ENCODE results near the gene COL24A1. TPM values are rescaled to one million over a fixed set of nuclear protein-coding genes. Genes with fewer than 3 reads are reported as not detected.

COL24A1 gene
- total and polyA plus RNA-seq, 2 of the 8 experiments (the other 6 are each of a cell fraction or from before 2014, with no cell fraction given): 0.23 to 1.1 TPM

GRCh38 chr1:85940656-85941306, 215.8 kb downstream of the COL24A1 start:
- H3K23ac ChIP-seq (ENCODE audit: insufficient read length): no peak overlapping the region
- no peak overlapping the region for H3K18ac ChIP-seq (ENCODE audit: extremely low read depth, low read length)
- no peak overlapping the region for H3K4ac ChIP-seq (replicated peaks; ENCODE audit: insufficient read length, low read depth, low read length)
- H2BK20ac ChIP-seq (ENCODE audit: low read length): no peak overlapping the region
- H2AFZ ChIP-seq (ENCODE audit: low read length): no peak overlapping the region
- H3K4me2 ChIP-seq (ENCODE audit: insufficient read depth in 1 of 2, low read depth in 2 of 2, low read length in 2 of 2): no peak overlapping the region
- no peaks in the 10 kb centered on the region for H3K4me1 ChIP-seq (replicated peaks in 1 of 4; ENCODE audit: control insufficient read depth in 3 of 4, insufficient read depth in 4 of 4, low read length in 3 of 4)
- H2BK120ac ChIP-seq (replicated peaks; ENCODE audit: low read depth, low read length): no peak overlapping the region
- DNase-seq (ENCODE audit: low read depth in 1 of 2, low spot score in 2 of 2) (no peak), FAIRE-seq (no peak)
- no peak overlapping the region for H3K56ac ChIP-seq (replicated peaks; ENCODE audit: insufficient read length, low read depth, low read length)
- no peak overlapping the region for H3K9ac ChIP-seq (replicated peaks in 1 of 4; ENCODE audit: extremely low read depth in 1 of 4, low read depth in 3 of 4, low read length in 3 of 4)
- CTCF ChIA-PET (ENCODE audit: partially characterized antibody): interaction anchor here (1.1 kb wide), 1 partner anchor 47 kb away, joined by 5 read pairs; no protein-coding TSS in a partner anchor
- no peak overlapping the region for H2BK15ac ChIP-seq (ENCODE audit: low read length)
- H4K8ac ChIP-seq (ENCODE audit: extremely low read depth, insufficient read depth, low read length): no peak overlapping the region
- POLR2A ChIA-PET (ENCODE audit: partially characterized antibody): no interaction called here
- no peak overlapping the region for H3K14ac ChIP-seq (ENCODE audit: insufficient read length)
- no peak overlapping the region for H4K91ac ChIP-seq (replicated peaks; ENCODE audit: insufficient read length, low read length)
- no peak overlapping the region for H3K4me3 ChIP-seq (ENCODE audit: extremely low read depth in 1 of 4, insufficient read depth in 2 of 4, low read depth in 3 of 4, low read length in 4 of 4)
- no peak overlapping the region for H3K27ac ChIP-seq (ENCODE audit: low read depth, low read length)
- H4K5ac ChIP-seq (ENCODE audit: insufficient read length, low read depth, low read length): no peak overlapping the region
- no peak overlapping the region for H2AK5ac ChIP-seq (ENCODE audit: low read depth, low read length)
- H3K36me3 ChIP-seq (ENCODE audit: control insufficient read depth in 2 of 4, insufficient read depth in 4 of 4, low read length in 3 of 4): no peaks in the 10 kb centered on the region
- H2BK5ac ChIP-seq (ENCODE audit: low read depth, low read length): no peak overlapping the region
- 83% methylated on average over 2 of the region's 2 CpGs; no CpG with 5 or more reads in 1 of the 2 experiments for WGBS, 2 experiments (ENCODE audit: extremely low coverage in 1 of 2, insufficient coverage in 1 of 2, insufficient read length in 1 of 2, insufficient replicate concordance in 2 of 2, low coverage in 1 of 2, low lambda C conversion rate in 2 of 2, missing lambda C conversion rate in 1 of 2)
- no peaks in the 10 kb centered on the region for H3K79me1 ChIP-seq (ENCODE audit: low read depth, low read length)
- no peaks in the 10 kb centered on the region for H4K20me1 ChIP-seq (replicated peaks in 1 of 2; ENCODE audit: control insufficient read depth in 1 of 2, insufficient read depth in 2 of 2, low read length in 2 of 2)
- no peak overlapping the region for H2BK12ac ChIP-seq (ENCODE audit: low read depth, low read length)
- no peaks in the 10 kb centered on the region for H3K23me2 ChIP-seq (ENCODE audit: low read depth, low read length)
- H3K79me2 ChIP-seq (ENCODE audit: control insufficient read depth in 1 of 2, insufficient read depth in 2 of 2, low read length in 2 of 2): no peaks in the 10 kb centered on the region
- H3K27me3 ChIP-seq (replicated peaks in 1 of 4; ENCODE audit: control insufficient read depth in 3 of 4, extremely low read depth in 1 of 4, insufficient read depth in 3 of 4, low read length in 3 of 4): no peaks in the 10 kb centered on the region
- no peaks in the 10 kb centered on the region for H3K9me3 ChIP-seq (ENCODE audit: insufficient read depth in 2 of 2, low read depth in 1 of 2, low read length in 1 of 2)
- TF ChIP-seq ZNF274 (IDR thresholded peaks at IDR 0.05; ENCODE audit: borderline replicate concordance, extremely low read depth, low read length) (no peak), CTCF (IDR thresholded peaks at IDR 0.05; ENCODE audit: control extremely low read depth in 1 of 3, insufficient read depth in 1 of 3, low read depth in 1 of 3, low read length in 3 of 3) (no peak), SP2 (IDR thresholded peaks at IDR 0.05; ENCODE audit: low read length) (no peak), CBX5 (IDR thresholded peaks at IDR 0.05; ENCODE audit: low read depth, low read length) (no peak), POLR2AphosphoS5 (IDR thresholded peaks at IDR 0.05; ENCODE audit: low read depth, low read length) (no peak), MAX (IDR thresholded peaks at IDR 0.05) (no peak), SIN3A (conservative IDR thresholded peaks at IDR 0.05 in 1 of 2, IDR thresholded peaks at IDR 0.05 in 1 of 2; ENCODE audit: low read depth in 1 of 2, low read length in 2 of 2) (no peak), CBX8 (IDR thresholded peaks at IDR 0.05; ENCODE audit: borderline replicate concordance, low read depth, low read length) (no peak), RNF2 (IDR thresholded peaks at IDR 0.05; ENCODE audit: borderline replicate concordance, low read depth, low read length, missing control alignments, poor library complexity, severe bottlenecking) (no peak), KDM1A (IDR thresholded peaks at IDR 0.05; ENCODE audit: borderline replicate concordance, low read length) (no peak)

Data from H1 (cell line).